CD8-positive, alpha-beta memory T cell (primary cell): ENCODE data around the gene GRPR. TPM values are rescaled to one million over a fixed set of nuclear protein-coding genes. Genes with fewer than 3 reads are reported as not detected.
"Not testable (repeated sequence)": the region's sequence is repeated elsewhere in the genome, so short reads cannot be mapped to it uniquely, and the experiment has no call there.

Experiments
- CTCF ChIA-PET: fragments of 350-600 bp; sonication (Branson Sonifier 250); formaldehyde crosslinking; loops from one replicate; lab custom pipeline; 2021; ENCODE audit warnings: antibody characterized with exemption; lab: Charles Lee
- POLR2A ChIA-PET: fragments of 350-600 bp; sonication (Branson Sonifier 250); formaldehyde crosslinking; loops from one replicate; lab custom pipeline; 2021; ENCODE audit warnings: antibody characterized with exemption; lab: Charles Lee
- DNase-seq, 5 donors: peaks; one replicate each; pipeline versions ENCODE4 v3.0.0 to v3.0.0-alpha.2; 2020 to 2022; ENCODE audit warnings: mixed read lengths in 1 of 5
- H3K27ac ChIP-seq: one replicate; pipeline ENCODE4 v1.7.0; 2013; ENCODE audit warnings: low read depth, mild to moderate bottlenecking, low read length, moderate library complexity
- H3K27me3 ChIP-seq: 2 replicates; pipeline ENCODE4 v1.7.0; 2013; ENCODE audit warnings: low read length, mild to moderate bottlenecking; ENCODE audit not compliant: insufficient read depth, poor library complexity, severe bottlenecking
- H3K36me3 ChIP-seq: 2 replicates; pipeline ENCODE4 v1.7.0; 2013; ENCODE audit warnings: mild to moderate bottlenecking, low read length, moderate library complexity; ENCODE audit not compliant: insufficient read depth
- H3K4me1 ChIP-seq: 2 replicates; pipeline ENCODE4 v1.7.0; 2013; ENCODE audit warnings: mild to moderate bottlenecking, low read length, moderate library complexity; ENCODE audit not compliant: insufficient read depth
- H3K4me3 ChIP-seq: 2 replicates; pipeline ENCODE4 v1.7.0; 2013; ENCODE audit warnings: mild to moderate bottlenecking, low read length
- H3K9me3 ChIP-seq: 2 replicates; pipeline ENCODE4 v1.7.0; 2013; ENCODE audit warnings: mild to moderate bottlenecking, low read length
- H3K27ac Mint-ChIP-seq, 8 donors: one replicate each; pipeline ENCODE4 v1.8.0; 2020 to 2021; ENCODE audit warnings: mixed read lengths in 8 of 8, mild to moderate bottlenecking in 6 of 8, inconsistent platforms in 3 of 8, moderate library complexity in 3 of 8
- H3K27me3 Mint-ChIP-seq, 2 donors: one replicate each; pipeline ENCODE4 v1.8.0; 2020 to 2021; ENCODE audit warnings: mixed read lengths in 2 of 2, mild to moderate bottlenecking in 1 of 2, moderate library complexity in 1 of 2
- H3K36me3 Mint-ChIP-seq, 3 donors: one replicate each; pipeline ENCODE4 v1.8.0; 2020 to 2021; ENCODE audit warnings: mixed read lengths in 3 of 3, inconsistent platforms in 1 of 3, mild to moderate bottlenecking in 1 of 3
- H3K4me1 Mint-ChIP-seq, 3 donors: one replicate each; pipeline ENCODE4 v1.8.0; 2020 to 2021; ENCODE audit warnings: mixed read lengths in 3 of 3, inconsistent platforms in 1 of 3, mild to moderate bottlenecking in 1 of 3
- H3K4me3 Mint-ChIP-seq, 7 donors: one replicate each; pipeline ENCODE4 v1.8.0; 2020 to 2021; ENCODE audit warnings: mixed read lengths in 7 of 7, mild to moderate bottlenecking in 6 of 7, moderate library complexity in 4 of 7, inconsistent platforms in 2 of 7
- H3K9me3 Mint-ChIP-seq, 5 donors: one replicate each; pipeline ENCODE4 v1.8.0; 2020 to 2022; ENCODE audit warnings: mixed read lengths in 5 of 5, mild to moderate bottlenecking in 3 of 5, moderate library complexity in 2 of 5, inconsistent platforms in 1 of 5
- polyA plus RNA-seq: library from polyadenylated mRNA; unstranded; fragments of 300-500 nt; fragmentation: Illumina TruSeq; gene quantifications from one replicate; pipeline ENCODE4 v1.2.3, GENCODE V29; 2021
- total RNA-seq, 2 experiments: library from RNA; stranded (reverse); gene quantifications; one replicate each; pipeline ENCODE4 v1.2.3, GENCODE V29; 2021

GRPR gene
- total and polyA plus RNA-seq, 3 experiments from 2014 or later: 0.20 to 0.22 TPM; not detected in 1

GRCh38 chrX:16171039-16171438, 47.7 kb downstream of the GRPR start:
- no peaks in the 10 kb centered on the region for H3K9me3 Mint-ChIP-seq
- CTCF ChIA-PET: no interaction called here

DNA sequence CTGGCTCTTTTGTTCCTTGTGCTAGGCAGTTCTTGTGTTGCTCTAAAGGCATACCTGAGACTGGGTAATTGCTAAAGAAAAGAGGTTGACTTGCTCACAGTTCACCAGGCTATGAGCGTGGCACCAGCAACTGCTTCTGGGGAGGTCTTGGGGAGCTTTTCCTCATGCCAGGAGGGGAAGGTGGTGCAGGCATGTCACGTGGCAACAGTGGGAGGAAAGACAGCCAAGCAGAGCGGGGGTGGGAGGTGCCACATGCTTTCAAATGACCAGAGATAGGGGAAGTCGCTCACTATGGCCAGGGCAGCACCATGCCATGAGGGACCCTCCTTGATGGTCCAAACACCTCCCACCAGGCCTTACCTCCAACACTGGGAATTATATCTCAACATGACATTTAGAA, 48.6 kb downstream of the GRPR start:
- POLR2A ChIA-PET: no interaction called here
- Histone ChIP-seq H3K4me1 (no peaks in the 10 kb centered on the region), H3K27ac (no peak overlapping the region), H3K4me3 (no peak overlapping the region), H3K9me3 (no peaks in the 10 kb centered on the region), H3K36me3 (no peaks in the 10 kb centered on the region), H3K27me3 (no peaks in the 10 kb centered on the region)
- CTCF ChIA-PET: no interaction called here
- Mint-ChIP-seq H3K9me3 (no peaks in the 10 kb centered on the region), H3K36me3 (no peaks in the 10 kb centered on the region), H3K4me1 (no peaks in the 10 kb centered on the region), H3K4me3 (no peak overlapping the region), H3K27me3 (peaks cover 0 to 3% of the 10 kb centered on the region in 2 donors), H3K27ac (no peak overlapping the region)
- no peak for DNase-seq

More at GRCh38 chrX:16171039-16171438, 47.7 kb downstream of the GRPR start:
- Mint-ChIP-seq H3K27ac (no peak overlapping the region), H3K27me3 (peaks cover 0 to 8% of the 10 kb centered on the region in 2 donors), H3K4me1 (no peaks in the 10 kb centered on the region), H3K36me3 (no peaks in the 10 kb centered on the region), H3K4me3 (no peak overlapping the region)
- Histone ChIP-seq H3K36me3 (no peaks in the 10 kb centered on the region), H3K9me3 (no peaks in the 10 kb centered on the region), H3K27me3 (no peaks in the 10 kb centered on the region), H3K4me1 (no peaks in the 10 kb centered on the region), H3K4me3 (no peak overlapping the region), H3K27ac (no peak overlapping the region)
- POLR2A ChIA-PET: no interaction called here
- DNase-seq: no peak

DNA sequence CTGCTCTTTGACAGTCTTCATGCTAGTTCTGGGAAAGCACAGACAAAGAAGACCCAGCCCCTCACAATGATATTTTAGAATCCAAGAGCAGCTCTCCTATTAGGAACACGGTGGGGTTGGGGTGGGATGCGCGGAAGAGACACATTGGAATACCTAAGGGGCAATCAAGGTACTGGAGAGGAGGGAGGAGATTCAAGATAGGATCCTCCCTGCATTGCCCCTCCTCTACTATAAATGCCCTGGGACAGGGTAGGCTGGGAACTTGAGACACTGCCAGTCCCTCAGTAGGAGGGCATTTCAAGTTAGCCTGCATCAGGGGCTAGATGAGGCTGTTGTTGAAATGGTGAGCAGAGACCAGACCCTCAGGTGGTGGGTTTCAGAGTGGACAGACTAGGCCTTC, 49.0 kb downstream of the GRPR start:
- ChIA-PET POLR2A (no interaction called here), CTCF (no interaction called here)
- Histone ChIP-seq H3K4me3 (no peak overlapping the region), H3K27ac (no peak overlapping the region), H3K27me3 (no peaks in the 10 kb centered on the region), H3K4me1 (no peaks in the 10 kb centered on the region), H3K36me3 (no peaks in the 10 kb centered on the region), H3K9me3 (no peaks in the 10 kb centered on the region)
- Mint-ChIP-seq H3K27me3 (peaks cover 0 to 3% of the 10 kb centered on the region in 2 donors), H3K9me3 (no peaks in the 10 kb centered on the region), H3K36me3 (no peaks in the 10 kb centered on the region), H3K4me1 (no peaks in the 10 kb centered on the region), H3K4me3 (no peak overlapping the region), H3K27ac (no peak overlapping the region)
- no peak for DNase-seq

GRCh38 chrX:16175329-16176061, 52.1 kb downstream of the GRPR start:
- CTCF ChIA-PET: no interaction called here
- no peaks in the 10 kb centered on the region for H3K36me3 ChIP-seq
- H3K27ac ChIP-seq: no peak overlapping the region
- Mint-ChIP-seq H3K4me3 (no peak overlapping the region), H3K4me1 (no peaks in the 10 kb centered on the region), H3K9me3 (no peaks in the 10 kb centered on the region), H3K27ac (no peak overlapping the region), H3K27me3 (peaks cover 0 to 5% of the 10 kb centered on the region in 2 donors), H3K36me3 (no peaks in the 10 kb centered on the region)
- no peaks in the 10 kb centered on the region for H3K9me3 ChIP-seq
- POLR2A ChIA-PET: no interaction called here
- no peaks in the 10 kb centered on the region for H3K27me3 ChIP-seq
- no peaks in the 10 kb centered on the region for H3K4me1 ChIP-seq
- no peak overlapping the region for H3K4me3 ChIP-seq
- no peak for DNase-seq

- Histone ChIP-seq H3K9me3 (no peaks in the 10 kb centered on the region), H3K4me3 (no peak overlapping the region), H3K27ac (no peak overlapping the region), H3K27me3 (no peaks in the 10 kb centered on the region), H3K4me1 (no peaks in the 10 kb centered on the region), H3K36me3 (no peaks in the 10 kb centered on the region)
- Mint-ChIP-seq H3K4me1 (no peaks in the 10 kb centered on the region), H3K4me3 (no peak overlapping the region), H3K9me3 (no peaks in the 10 kb centered on the region), H3K36me3 (no peaks in the 10 kb centered on the region), H3K27me3 (peaks cover 3 to 8% of the 10 kb centered on the region in 2 donors), H3K27ac (no peak overlapping the region)
- CTCF ChIA-PET: no interaction called here
- POLR2A ChIA-PET: no interaction called here
- no peak for DNase-seq
Observed at GRCh38 chrX:16177260-16177659, 53.9 kb downstream of the GRPR start.

GRCh38 chrX:16183843-16184242, 60.5 kb downstream of the GRPR start:
- POLR2A ChIA-PET, H3K36me3 ChIP-seq, H3K9me3 Mint-ChIP-seq, H3K27ac Mint-ChIP-seq, DNase-seq, H3K4me3 Mint-ChIP-seq, H3K4me1 ChIP-seq, H3K36me3 Mint-ChIP-seq, H3K27me3 ChIP-seq, H3K9me3 ChIP-seq, H3K4me3 ChIP-seq, CTCF ChIA-PET, H3K27ac ChIP-seq, H3K4me1 Mint-ChIP-seq: not testable (repeated sequence)
- H3K27me3 Mint-ChIP-seq: peaks cover 3 to 18% of the 10 kb centered on the region in 2 donors

- Mint-ChIP-seq H3K36me3 (no peaks in the 10 kb centered on the region), H3K9me3 (peaks cover 0 to 2% (median 0%) of the 10 kb centered on the region in 5 donors), H3K4me1 (no peaks in the 10 kb centered on the region), H3K27me3 (peaks cover 3 to 15% of the 10 kb centered on the region in 2 donors), H3K4me3 (no peak overlapping the region), H3K27ac (no peak overlapping the region)
- no peaks in the 10 kb centered on the region for H3K27me3 ChIP-seq
- H3K27ac ChIP-seq: no peak overlapping the region
- ChIA-PET CTCF (no interaction called here), POLR2A (no interaction called here)
- H3K4me1 ChIP-seq: no peaks in the 10 kb centered on the region
- no peaks in the 10 kb centered on the region for H3K36me3 ChIP-seq
- H3K4me3 ChIP-seq: no peak overlapping the region
- H3K9me3 ChIP-seq: no peaks in the 10 kb centered on the region
- no peak for DNase-seq
Observed at GRCh38 chrX:16185725-16186136, 62.4 kb downstream of the GRPR start.

DNA sequence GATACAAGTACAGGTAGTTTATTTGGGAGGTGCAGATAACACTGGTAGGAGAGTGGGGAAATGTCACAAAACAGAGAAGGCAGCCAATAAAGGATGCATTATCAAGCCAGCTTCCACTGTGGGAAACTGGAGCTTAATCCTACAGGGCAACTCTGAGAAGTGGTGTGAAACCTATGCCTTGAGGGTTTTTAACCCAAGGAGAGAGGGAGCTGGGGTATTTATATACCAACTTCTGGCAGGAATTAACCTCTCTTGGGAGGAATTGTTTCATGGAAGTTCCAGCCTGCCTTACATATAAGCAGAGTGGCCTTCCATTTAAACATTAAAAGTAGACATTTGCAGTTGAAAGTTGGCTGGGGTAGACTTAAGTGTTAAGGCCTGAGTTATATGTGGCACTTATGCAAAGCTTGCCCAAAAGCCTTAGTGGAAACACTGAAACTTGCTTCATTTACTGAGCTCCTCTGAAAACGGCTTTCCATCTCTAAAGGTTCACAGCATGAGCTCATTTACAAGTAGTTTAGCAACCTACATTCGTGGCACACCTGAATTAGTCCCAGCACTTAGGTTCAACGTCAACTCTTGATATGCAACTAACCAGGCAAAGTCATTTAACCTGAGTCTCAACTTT, 63.1 kb downstream of the GRPR start:
- no peak overlapping the region for H3K27ac ChIP-seq
- Mint-ChIP-seq H3K27ac (no peak overlapping the region), H3K36me3 (no peaks in the 10 kb centered on the region), H3K4me1 (no peaks in the 10 kb centered on the region), H3K9me3 (peaks cover 0 to 2% (median 0%) of the 10 kb centered on the region in 5 donors), H3K4me3 (no peak overlapping the region), H3K27me3 (peaks cover 3 to 18% of the 10 kb centered on the region in 2 donors)
- no peaks in the 10 kb centered on the region for H3K36me3 ChIP-seq
- ChIA-PET CTCF (no interaction called here), POLR2A (no interaction called here)
- no peaks in the 10 kb centered on the region for H3K9me3 ChIP-seq
- no peak overlapping the region for H3K4me3 ChIP-seq
- no peaks in the 10 kb centered on the region for H3K4me1 ChIP-seq
- no peaks in the 10 kb centered on the region for H3K27me3 ChIP-seq
- DNase-seq: no peak
